Measurements from ENCODE around the gene MPP1.

MPP1 gene

DNA sequence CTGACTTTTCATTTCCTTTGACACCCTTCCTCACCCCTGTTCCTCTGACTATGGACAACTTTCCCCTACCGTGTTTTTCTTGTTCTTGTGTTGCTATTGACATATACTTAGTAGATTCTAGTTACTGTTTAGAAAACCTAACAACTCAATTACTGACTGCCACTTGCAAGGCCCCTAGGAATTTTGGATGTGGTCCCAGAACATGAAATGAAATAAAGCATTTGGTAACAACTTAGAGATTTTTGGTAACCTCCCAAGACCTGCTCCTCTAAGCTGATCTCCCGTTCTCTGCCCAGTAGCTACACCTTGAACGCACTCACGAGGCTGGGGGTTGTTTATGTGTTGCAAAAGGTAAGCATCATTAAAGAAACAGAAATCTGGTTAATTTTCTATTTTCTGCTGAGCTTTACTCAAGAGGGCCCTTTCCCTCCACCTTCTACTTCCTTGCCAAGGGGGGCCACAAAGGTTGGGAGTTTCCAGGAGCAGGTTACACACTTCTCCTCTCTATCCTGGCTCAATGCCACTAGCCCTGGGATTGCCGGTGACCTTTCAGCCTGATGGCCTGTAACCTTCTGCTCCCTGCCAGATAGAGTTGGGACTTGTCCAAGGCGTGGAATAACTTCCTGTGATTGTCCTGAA lies 74.9 kb downstream of the MPP1 start:
- DNase-seq: peak; percentile 81

GRCh38 chrX:154729439-154729838 lies 75.8 kb downstream of the MPP1 start:
- DNase-seq: peak; percentile 7
